Loucy (cell line): ENCODE data around the gene STXBP1.
"Not testable (repeated sequence)": the region's sequence is repeated elsewhere in the genome, so short reads cannot be mapped to it uniquely, and the experiment has no call there.

ENCODE experiments used
- H2AFZ ChIP-seq: fragments of 200-600 bp; sonication (generic); 2 replicates; pipeline ENCODE4 v1.6.0; 2016; ENCODE audit warnings: antibody characterized with exemption, mild to moderate bottlenecking, low read length, moderate library complexity
- H3F3A ChIP-seq: fragments of 200-600 bp; 2 replicates; pipeline ENCODE4 v1.6.0; 2016; ENCODE audit warnings: antibody characterized with exemption, low read depth, mild to moderate bottlenecking
- H3K27me3 ChIP-seq: fragments of 200-600 bp; sonication (generic); 2 replicates; pipeline ENCODE4 v1.6.1; 2014; ENCODE audit warnings: low read length, mild to moderate bottlenecking; ENCODE audit not compliant: insufficient read depth, poor library complexity, severe bottlenecking
- H3K36me3 ChIP-seq: fragments of 200-600 bp; sonication (generic); 2 replicates; pipeline ENCODE4 v1.6.1; 2016; ENCODE audit warnings: low read length; ENCODE audit not compliant: insufficient read depth
- H3K4me1 ChIP-seq: fragments of 200-600 bp; sonication (generic); 2 replicates; pipeline ENCODE4 v1.5.1; 2014; ENCODE audit warnings: low read length, mild to moderate bottlenecking; ENCODE audit not compliant: insufficient read depth, poor library complexity, severe bottlenecking
- H3K4me2 ChIP-seq: fragments of 200-600 bp; sonication (generic); 2 replicates; pipeline ENCODE4 v1.6.0; 2014; ENCODE audit warnings: antibody characterized with exemption, low read length, low read depth, mild to moderate bottlenecking; ENCODE audit not compliant: poor library complexity, severe bottlenecking
- H3K4me3 ChIP-seq: fragments of 200-600 bp; sonication (generic); 2 replicates; pipeline ENCODE4 v1.5.1; 2014; ENCODE audit warnings: low read length, mild to moderate bottlenecking, mixed read lengths; ENCODE audit not compliant: poor library complexity, severe bottlenecking
- H3K79me2 ChIP-seq: fragments of 200-600 bp; sonication (generic); 2 replicates; pipeline ENCODE4 v1.6.1; 2014; ENCODE audit warnings: low read length; ENCODE audit not compliant: insufficient read depth
- H3K9ac ChIP-seq: fragments of 200-600 bp; sonication (generic); 2 replicates; pipeline ENCODE4 v1.6.0; 2014; ENCODE audit warnings: mild to moderate bottlenecking, low read depth, low read length, moderate library complexity; ENCODE audit not compliant: poor library complexity, severe bottlenecking
- H3K9me2 ChIP-seq: fragments of 200-600 bp; sonication (generic); replicated peaks from 2 replicates; pipeline ENCODE4 v1.6.1; 2016; ENCODE audit warnings: low read depth, low read length, mixed read lengths
- H3K9me3 ChIP-seq: fragments of 200-600 bp; sonication (generic); 2 replicates; pipeline ENCODE4 v1.6.1; 2014; ENCODE audit warnings: mild to moderate bottlenecking, antibody characterized with exemption, low read length, low read depth; ENCODE audit not compliant: insufficient read depth
- H4K20me1 ChIP-seq: fragments of 200-600 bp; sonication (generic); 2 replicates; pipeline ENCODE4 v1.6.0; 2014; ENCODE audit warnings: antibody characterized with exemption, low read length, mild to moderate bottlenecking; ENCODE audit not compliant: insufficient read depth, poor library complexity, severe bottlenecking
- EZH2phosphoT487 ChIP-seq: fragments of 200-600 bp; IDR thresholded peaks from 2 replicates; pipeline ENCODE4 v1.6.1; 2018; ENCODE audit warnings: antibody characterized with exemption, mild to moderate bottlenecking, moderate library complexity, borderline replicate concordance
- TF ChIP-seq, protein P1 (sequence below): fragments of 200-600 bp; sonication (generic); conservative IDR thresholded peaks from 2 replicates; pipeline ENCODE4 v1.5.1; 2014; ENCODE audit warnings: mild to moderate bottlenecking, antibody characterized with exemption, low read length

Gene STXBP1

DNA sequence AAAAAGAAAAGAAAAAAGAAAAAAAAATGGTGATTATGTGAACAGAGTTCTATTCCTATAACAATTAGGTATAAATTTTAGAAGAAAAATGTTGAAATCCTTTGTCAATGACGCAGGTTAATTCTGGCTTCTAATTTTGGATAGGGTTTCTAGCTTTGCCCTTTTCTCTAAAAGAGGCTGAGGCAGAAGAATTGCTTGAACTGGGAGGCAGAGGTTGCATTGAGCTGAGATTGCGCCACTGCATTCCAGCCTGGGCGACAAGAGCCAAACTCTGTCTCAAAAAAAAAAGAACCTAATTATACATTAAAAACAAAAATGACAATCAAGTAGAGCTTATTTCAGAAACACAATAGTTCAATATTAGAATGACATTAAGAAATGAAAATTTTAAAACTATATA is 2.9 kb downstream of the STXBP1 start:
- Histone ChIP-seq H3K4me1 (peaks cover 17% of the 10 kb centered on the region), H3K9ac (no peak overlapping the region), H3K27me3 (no peaks in the 10 kb centered on the region), H3K4me2 (no peak overlapping the region), H3K4me3 (no peak overlapping the region), H3K36me3 (no peaks in the 10 kb centered on the region), H3F3A (no peaks in the 10 kb centered on the region; the same call in 1 of the 2 replicates), H3K79me2 (peaks cover 28% of the 10 kb centered on the region), H2AFZ (no peak overlapping the region), H4K20me1 (peaks cover 17% of the 10 kb centered on the region), H3K9me3 (no peaks in the 10 kb centered on the region), H3K9me2 (no peaks in the 10 kb centered on the region)
- no peak for TF ChIP-seq EZH2phosphoT487
- TF ChIP-seq, protein P1, sequence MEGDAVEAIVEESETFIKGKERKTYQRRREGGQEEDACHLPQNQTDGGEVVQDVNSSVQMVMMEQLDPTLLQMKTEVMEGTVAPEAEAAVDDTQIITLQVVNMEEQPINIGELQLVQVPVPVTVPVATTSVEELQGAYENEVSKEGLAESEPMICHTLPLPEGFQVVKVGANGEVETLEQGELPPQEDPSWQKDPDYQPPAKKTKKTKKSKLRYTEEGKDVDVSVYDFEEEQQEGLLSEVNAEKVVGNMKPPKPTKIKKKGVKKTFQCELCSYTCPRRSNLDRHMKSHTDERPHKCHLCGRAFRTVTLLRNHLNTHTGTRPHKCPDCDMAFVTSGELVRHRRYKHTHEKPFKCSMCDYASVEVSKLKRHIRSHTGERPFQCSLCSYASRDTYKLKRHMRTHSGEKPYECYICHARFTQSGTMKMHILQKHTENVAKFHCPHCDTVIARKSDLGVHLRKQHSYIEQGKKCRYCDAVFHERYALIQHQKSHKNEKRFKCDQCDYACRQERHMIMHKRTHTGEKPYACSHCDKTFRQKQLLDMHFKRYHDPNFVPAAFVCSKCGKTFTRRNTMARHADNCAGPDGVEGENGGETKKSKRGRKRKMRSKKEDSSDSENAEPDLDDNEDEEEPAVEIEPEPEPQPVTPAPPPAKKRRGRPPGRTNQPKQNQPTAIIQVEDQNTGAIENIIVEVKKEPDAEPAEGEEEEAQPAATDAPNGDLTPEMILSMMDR: no peak

DNA sequence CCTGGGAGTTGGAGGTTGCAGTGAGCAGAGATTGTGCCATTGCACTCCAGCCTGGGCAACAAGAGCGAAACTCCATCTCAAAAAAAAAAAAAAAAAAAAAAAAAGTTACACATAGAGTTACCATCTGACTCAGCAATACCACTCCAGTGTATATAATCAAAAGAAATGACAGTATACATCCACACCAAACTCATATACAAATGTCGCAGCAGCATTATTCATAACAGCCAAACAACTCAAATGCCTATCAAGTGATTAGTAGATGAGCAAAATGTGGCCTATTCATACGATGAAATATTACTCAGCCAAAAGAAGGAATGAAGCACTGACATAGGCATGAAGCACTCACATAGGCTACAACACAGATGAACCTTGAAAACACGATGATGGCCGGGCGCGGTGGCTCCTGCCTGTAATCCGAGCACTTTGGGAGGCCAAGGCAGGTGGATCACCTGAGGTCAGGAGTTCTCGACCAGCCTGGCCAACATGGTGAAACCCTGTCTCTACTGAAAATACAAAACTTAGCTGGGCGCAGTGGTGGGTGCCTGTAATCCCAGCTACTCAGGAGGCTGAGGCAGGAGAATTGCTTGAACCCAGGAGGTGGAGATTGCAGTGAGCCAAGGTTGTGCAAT is 9.4 kb downstream of the STXBP1 start:
- H3K79me2 ChIP-seq, H2AFZ ChIP-seq, H3K4me2 ChIP-seq, H3K9ac ChIP-seq, H3K9me3 ChIP-seq, H3K4me1 ChIP-seq, H3K4me3 ChIP-seq, H3K36me3 ChIP-seq, H3K27me3 ChIP-seq, H3K9me2 ChIP-seq, H3F3A ChIP-seq, H4K20me1 ChIP-seq: not testable (repeated sequence)

DNA sequence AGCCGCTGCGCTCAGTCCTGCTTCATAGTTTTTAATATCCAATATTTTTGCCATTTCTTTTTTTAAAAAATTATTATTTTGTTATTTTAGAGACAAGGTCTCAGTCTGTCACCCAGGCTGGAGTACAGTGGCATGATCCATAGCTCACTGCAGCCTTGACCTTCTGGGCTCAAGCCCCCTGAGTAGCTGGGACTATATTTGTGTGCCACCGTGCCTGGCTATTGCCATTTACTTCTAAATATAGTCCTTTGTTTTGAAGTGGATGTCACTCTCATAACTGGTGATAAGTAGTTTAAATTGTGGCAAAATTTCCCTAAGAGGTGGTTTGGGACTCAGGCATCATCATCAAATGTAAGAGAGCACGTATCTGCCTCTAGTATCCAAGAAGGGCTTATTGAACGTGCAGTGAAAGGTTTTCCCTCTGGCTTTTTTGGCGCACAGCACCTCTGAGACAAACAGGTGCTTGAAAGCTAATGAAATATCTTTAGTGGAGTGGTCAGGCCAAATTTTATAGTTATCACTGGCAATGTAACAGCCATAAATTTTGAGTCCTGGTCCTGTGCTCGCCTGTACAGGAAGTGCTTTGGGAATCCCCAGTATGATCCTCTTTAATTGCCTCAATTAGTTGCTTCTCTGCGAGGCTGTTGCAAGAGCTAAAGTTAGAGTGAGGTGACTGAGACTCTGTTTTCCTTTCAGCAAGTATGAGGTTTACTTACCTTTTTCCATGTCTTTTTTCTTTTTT is 14.8 kb downstream of the STXBP1 start:
- Histone ChIP-seq H3K27me3 (no peaks in the 10 kb centered on the region), H3K79me2 (peaks cover 6% of the 10 kb centered on the region; the same call in 1 of the 2 replicates), H3F3A (no peaks in the 10 kb centered on the region), H3K9me2 (no peaks in the 10 kb centered on the region), H3K4me1 (peaks cover 8% of the 10 kb centered on the region), H2AFZ (no peak overlapping the region), H3K36me3 (no peaks in the 10 kb centered on the region), H3K9ac (no peak overlapping the region), H3K4me3 (no peak overlapping the region), H3K4me2 (peak overlapping the region; percentile 19), H4K20me1 (peaks cover 6% of the 10 kb centered on the region), H3K9me3 (no peaks in the 10 kb centered on the region)
- TF ChIP-seq, protein P1: no peak
- TF ChIP-seq EZH2phosphoT487: no peak
